Measurements from ENCODE around the gene PTDSS2.
A peak's percentile ranks its signal among the peaks of the same experiment; 100 is the strongest.

PTDSS2 gene

GRCh38 chr11:506238-506994 is 56.3 kb downstream of the PTDSS2 start:
- Histone ChIP-seq H3K36me3 (peaks cover 2 to 38% (median 20%) of the 10 kb centered on the region in 3 donors), H3K27ac (peak overlapping the region; percentile 96 to 99), H3K4me1 (peaks cover 5 to 55% (median 47%) of the 10 kb centered on the region in 4 donors), H3K9me3 (no peaks in the 10 kb centered on the region), H3K4me3 (peak overlapping the region; percentile 72 to 82), H3K27me3 (no peaks in the 10 kb centered on the region)
- intact Hi-C loops (cut with DNase I; ENCODE audit: low total_unique reads) = no loop called here
- no peak for TF ChIP-seq CTCF (IDR thresholded peaks at IDR 0.05)
- DNase-seq = peak; percentile 95 to 99

GRCh38 chr11:506995-507726 is 57.1 kb downstream of the PTDSS2 start, which contains the start of gene RNH1:
RNH1 (minus strand) TSS chr11:507242; CDS start chr11:502162, 5,080 bp downstream.
- no peaks in the 10 kb centered on the region for H3K27me3 ChIP-seq
- H3K9me3 ChIP-seq = no peaks in the 10 kb centered on the region
- H3K27ac ChIP-seq = peak within 1 kb of the TSS; percentile 96 to 99
- peak; percentile 98 to 99 for DNase-seq
- peaks cover 5 to 48% (median 44%) of the 10 kb centered on the region in 4 donors for H3K4me1 ChIP-seq
- intact Hi-C loops (cut with DNase I; ENCODE audit: low total_unique reads) = no loop called here
- TF ChIP-seq CTCF (IDR thresholded peaks at IDR 0.05) = no peak
- peak within 1 kb of the TSS; percentile 72 to 82 for H3K4me3 ChIP-seq
- H3K36me3 ChIP-seq = peaks cover 0 to 37% (median 14%) of the 10 kb centered on the region in 3 donors

- peak in 1 of 2 donors; percentile 68 for DNase-seq
- intact Hi-C loops (cut with DNase I; ENCODE audit: low total_unique reads) = no loop called here
- no peak for TF ChIP-seq CTCF (IDR thresholded peaks at IDR 0.05)
- Histone ChIP-seq H3K27me3 (no peaks in the 10 kb centered on the region), H3K4me3 (peak overlapping the region; percentile 72 to 82), H3K4me1 (peaks cover 5 to 41% (median 37%) of the 10 kb centered on the region in 4 donors), H3K9me3 (no peaks in the 10 kb centered on the region), H3K27ac (peak overlapping the region; percentile 96 to 99), H3K36me3 (peaks cover 0 to 41% (median 20%) of the 10 kb centered on the region in 3 donors)
Measured at GRCh38 chr11:507727-508515, 57.8 kb downstream of the PTDSS2 start.

GRCh38 chr11:508956-509355 is 58.9 kb downstream of the PTDSS2 start:
- H3K4me1 ChIP-seq = peaks cover 5 to 30% (median 26%) of the 10 kb centered on the region in 4 donors
- H3K4me3 ChIP-seq = no peak overlapping the region
- H3K27ac ChIP-seq = no peak overlapping the region
- H3K27me3 ChIP-seq = no peaks in the 10 kb centered on the region
- intact Hi-C loops (cut with DNase I; ENCODE audit: low total_unique reads) = no loop called here
- no peaks in the 10 kb centered on the region for H3K9me3 ChIP-seq
- DNase-seq = no peak
- TF ChIP-seq CTCF (IDR thresholded peaks at IDR 0.05) = no peak
- peaks cover 0 to 45% (median 22%) of the 10 kb centered on the region in 3 donors for H3K36me3 ChIP-seq

Measured in tibial artery (tissue), 4 donors.